ENCODE results near the gene ETHE1.
"Not testable (repeated sequence)": the region's sequence is repeated elsewhere in the genome, so short reads cannot be mapped to it uniquely, and the experiment has no call there.

ETHE1 gene

DNA sequence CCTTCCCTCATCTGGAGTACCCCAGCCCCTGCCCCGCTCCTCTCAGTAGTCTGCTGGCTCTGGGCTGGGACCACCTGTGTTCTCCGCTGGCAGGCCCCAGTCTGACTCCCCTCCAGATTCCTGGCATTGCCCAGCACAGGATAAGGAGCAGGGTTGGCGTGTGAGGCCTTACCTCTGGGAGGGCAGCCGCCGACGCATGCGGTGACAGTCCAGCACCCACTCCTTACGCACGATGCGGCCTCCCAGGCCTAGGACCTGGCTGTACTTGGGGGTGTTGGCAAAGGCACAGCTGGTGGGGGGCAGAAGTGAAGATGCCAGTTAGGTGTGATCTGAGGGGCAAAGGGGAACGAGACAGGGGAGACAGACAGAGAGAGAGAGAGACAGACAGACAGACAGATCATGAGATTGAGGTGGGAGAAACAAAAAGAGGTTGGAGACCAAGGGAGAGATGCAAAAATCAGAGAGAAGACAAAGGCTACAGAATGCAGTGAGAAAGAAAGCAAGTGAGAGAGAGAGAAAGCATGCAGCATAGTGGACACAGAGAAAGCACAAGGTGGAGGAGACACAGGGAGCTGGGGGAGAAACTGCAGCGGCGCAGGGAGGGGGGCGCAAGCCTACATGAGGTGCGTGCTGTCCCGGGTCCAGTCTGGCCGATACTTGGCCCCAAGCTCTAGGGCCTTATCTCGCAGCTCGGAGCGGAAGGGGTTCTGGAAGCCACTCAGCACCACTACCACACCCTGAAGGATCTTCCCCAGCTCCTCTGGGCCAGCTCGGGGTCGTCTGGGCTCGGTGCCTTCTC is 24.6 kb upstream of the ETHE1 start:
- no peak for DNase-seq

DNA sequence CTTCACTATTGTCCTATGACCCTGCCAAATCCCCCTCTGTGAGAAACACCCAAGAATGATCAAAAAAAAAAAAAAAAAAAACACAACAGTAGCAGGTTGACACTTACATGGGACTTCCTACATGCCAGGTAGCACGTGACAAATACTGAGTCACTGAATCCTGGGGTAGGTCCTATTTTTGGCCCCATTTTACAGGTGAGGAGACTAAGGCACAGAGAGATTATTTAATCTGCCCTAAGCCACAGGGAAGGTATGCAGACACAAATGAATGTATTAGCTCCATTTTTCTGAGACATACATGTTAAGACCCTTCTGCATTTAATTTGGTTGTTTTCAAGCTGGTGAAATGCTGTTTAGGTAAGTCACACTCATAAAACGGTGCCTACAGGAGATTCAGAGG is 21.7 kb upstream of the ETHE1 start:
- DNase-seq: no peak

DNA sequence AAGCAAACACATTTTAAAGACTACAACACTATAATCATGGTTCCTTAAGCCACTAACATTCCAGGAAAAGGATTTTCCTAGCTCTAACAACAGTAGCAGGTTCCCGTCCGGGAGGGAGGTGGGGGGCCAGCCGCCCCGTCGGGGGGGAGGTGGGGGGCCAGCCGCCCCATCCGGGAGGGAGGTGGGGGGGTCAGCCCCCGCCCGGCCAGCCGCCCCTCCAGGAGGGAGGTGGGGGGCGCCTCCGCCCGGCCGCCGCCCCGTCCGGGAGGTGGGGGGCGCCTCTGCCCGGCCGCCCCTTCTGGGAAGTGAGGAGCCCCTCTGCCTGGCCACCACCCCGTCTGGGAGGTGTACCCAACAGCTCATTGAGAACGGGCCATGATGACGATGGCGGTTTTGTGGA is 20.9 kb upstream of the ETHE1 start:
- not testable (repeated sequence) for DNase-seq

DNA sequence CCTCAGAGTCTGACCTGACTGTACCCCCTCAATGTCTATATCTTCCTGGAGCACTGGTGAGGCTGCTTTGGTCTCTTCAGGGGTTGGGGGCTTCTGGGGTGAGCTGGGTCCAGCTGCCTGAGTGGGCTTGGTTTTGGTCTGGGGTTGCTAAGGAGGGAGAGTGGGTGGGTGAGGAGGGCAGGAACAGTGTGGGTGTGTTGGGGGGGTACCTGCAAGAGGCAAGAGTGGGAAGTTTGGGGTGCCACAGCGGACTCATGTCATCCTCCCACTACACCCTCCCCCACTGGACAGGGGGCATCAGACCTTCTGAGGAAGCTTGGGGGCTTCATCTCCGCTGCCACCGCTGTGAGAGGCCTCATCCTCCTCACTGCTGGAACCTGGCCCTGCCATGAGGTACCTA is 19.6 kb upstream of the ETHE1 start:
- DNase-seq: no peak

DNA sequence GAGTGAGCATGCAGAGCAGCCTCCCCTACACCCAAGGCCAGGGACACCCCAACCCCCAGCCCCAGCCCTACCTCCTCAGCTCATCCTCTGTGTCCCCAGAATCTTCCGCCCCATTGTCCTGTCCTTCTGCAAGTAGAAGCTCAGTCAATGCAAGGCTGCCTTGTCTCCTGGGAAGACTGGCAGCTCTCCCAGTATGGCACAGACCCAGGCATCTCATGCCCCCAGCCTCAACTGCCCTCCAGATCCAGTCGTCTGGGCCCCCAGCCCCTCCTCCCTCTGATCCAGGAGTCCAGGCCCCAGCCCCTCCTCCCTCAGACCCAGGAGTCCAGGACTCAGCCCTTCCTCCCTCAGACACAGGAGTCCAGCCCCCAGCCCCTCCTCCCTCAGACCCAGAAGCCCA is 19.0 kb upstream of the ETHE1 start:
- no peak for DNase-seq

DNA sequence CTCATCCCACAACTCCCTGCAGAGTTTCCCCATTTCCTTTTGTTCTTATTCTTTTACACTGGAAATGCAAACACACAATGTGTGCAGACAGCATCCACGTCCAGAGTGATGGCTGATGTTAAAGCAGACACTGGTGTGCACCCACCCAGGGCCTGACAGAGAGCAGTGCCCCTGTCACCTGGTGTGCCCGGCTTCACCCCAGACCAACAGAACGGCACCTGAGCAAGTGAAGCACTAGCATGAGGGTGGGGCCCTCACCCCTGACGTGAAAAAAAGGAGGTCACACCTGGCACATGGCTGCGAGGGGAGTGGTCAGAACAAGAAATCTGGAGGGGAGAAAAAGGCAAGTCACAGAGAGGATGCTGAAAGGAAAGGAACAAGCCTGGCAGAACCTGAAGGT is 18.3 kb upstream of the ETHE1 start:
- DNase-seq: no peak

DNA sequence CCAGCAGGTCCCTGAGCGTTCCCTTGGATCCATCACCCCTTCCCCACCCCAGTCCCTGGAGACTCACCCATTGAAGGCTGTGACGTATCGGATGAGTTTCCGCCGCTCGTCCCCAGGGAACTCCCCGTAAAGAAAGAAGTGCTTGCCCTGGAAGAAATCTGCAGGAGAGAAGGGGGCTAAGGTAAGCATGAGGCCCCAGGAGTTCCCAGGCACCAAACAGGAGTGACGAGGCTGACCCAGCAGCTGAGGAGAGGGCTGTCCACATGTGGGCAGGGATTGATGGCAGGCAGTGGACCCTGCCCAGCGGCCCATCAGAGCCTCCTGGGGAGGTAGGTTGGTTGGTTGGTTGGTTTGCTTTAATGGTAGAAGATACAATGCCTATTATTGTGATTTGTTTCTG is 17.1 kb upstream of the ETHE1 start:
- no peak for DNase-seq

DNA sequence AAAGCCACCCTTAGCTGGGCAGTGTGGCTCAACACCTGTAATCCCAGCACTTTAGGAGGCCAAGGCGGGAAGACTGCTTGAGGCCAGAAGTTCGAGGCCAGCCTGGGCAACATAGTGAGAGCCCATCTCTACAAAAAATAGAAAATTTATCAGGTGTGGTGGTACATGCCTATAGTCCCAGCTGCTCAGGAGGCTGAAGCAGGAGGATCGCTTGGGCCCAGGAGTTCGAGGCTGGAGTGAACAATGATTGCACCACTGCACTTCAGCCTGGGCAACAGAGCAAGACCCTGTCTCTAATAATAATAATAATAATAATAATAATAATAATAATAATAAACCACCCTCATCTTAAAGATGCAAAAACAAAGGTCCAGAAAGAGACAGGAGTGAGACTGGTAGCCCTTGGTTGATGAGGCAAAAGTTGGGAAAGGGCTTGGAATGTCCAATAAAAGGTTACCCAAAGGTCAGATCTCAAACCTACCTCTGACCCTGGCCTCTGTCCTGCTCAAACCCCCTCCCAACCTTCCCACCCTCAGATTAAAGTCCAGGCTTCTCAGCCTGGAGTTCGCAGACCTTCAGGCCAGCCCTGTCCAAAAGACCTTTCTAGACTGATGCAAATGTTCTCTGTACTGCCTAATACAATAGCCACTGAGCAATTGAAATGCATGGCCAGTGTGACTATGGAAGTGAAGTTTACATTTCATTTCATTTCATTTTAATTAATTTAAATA is 15.1 kb upstream of the ETHE1 start:
- no peak for DNase-seq

DNA sequence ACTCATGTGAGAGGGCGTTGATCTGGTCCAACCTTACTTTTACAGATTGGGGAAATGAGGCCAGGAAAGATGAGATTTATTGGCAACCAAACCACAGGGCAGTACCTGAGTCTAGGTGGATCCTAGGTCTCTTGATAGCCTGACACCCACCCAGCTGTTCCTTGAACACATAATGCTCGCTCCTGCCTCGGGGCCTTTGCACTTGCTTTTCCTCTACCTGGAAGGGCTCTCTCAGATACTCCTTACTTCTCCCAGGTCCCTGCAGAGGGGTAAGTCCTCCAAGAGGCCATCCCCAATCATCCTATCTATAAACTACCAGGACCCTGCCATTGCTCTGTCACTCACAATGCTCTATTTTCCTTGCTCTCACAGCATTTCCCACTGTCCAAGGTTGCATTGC is 13.4 kb upstream of the ETHE1 start:
- no peak for DNase-seq

DNA sequence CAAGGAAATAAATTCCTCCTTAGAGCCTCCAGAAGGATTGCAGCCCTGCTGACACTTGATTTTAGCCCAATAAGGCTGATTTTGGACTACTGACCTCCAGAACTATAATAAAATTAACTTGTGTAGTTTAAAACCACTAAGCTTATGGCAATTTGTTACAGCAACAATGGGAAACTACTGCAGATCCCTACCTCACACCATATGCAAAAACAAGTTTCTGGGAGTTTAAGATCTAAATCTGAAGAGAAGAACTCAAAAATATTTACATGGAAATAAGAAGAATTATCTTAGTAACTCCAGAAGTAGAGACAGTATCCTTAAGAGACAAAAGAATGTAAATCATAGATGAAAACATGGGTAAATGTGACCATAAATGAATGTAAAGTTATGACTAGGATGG is 11.9 kb upstream of the ETHE1 start:
- DNase-seq: no peak

DNA sequence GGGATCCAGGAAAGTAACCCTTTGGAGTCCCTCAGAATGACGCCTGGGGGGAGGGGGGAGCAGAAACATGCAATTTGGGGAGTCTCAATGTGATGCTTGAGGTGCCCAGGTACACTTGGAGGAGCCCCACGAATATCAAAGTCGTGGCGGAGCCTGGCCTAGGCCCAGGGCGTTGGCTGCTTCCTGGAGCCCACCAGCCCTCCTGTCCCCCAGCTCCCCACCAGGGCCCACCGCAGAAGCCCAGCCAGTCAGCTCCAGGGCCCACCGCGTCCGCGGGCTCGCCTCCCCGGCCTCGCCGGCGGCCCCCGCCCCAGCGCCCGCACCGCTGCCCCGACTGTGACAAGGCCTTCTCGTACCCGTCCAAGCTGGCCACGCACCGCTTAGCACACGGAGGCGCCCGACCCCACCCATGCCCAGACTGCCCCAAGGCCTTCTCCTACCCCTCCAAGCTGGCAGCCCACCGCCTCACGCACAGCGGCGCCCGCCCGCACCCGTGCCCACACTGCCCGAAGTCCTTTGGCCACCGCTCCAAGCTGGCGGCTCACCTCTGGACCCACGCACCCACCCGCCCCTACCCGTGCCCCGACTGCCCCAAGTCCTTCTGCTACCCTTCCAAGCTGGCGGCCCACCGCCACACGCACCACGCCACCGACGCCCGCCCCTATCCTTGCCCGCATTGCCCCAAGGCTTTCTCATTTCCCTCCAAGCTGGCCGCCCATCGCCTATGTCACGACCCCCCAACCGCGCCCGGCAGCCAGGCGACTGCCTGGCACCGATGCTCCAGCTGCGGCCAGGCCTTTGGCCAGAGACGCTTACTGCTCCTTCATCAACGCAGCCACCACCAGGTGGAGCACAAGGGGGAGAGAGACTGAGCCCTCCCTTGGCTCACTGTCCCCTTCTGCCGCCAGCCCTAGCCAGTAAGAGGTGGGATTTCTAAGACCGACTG is 8.1 kb upstream of the ETHE1 start:
- no peak for DNase-seq

DNA sequence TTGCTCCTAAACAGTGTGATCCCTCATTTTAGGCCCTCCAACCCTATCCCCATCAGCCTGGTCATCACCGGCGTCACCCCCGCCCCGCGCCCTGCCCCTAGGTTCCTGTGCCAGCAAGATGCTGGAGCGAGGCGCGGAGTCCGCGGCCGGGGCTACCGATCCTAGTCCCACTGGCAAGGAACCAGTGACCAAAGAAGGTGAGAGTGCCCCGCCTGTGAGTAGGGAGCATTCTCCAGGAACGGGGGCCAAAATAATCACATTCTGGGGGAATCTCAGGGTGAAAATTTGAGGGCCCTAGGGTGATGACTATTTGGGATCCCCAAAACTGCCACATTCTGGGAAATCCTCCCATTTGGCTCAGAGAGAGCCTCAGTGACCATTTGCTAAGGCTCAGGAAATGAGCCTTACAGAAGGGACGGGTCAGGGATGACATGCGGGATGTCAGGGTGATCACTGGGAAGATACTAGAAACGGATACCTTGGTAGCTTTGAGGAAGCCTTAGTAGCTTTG is 7.4 kb upstream of the ETHE1 start:
- peak; percentile 49 for DNase-seq

DNA sequence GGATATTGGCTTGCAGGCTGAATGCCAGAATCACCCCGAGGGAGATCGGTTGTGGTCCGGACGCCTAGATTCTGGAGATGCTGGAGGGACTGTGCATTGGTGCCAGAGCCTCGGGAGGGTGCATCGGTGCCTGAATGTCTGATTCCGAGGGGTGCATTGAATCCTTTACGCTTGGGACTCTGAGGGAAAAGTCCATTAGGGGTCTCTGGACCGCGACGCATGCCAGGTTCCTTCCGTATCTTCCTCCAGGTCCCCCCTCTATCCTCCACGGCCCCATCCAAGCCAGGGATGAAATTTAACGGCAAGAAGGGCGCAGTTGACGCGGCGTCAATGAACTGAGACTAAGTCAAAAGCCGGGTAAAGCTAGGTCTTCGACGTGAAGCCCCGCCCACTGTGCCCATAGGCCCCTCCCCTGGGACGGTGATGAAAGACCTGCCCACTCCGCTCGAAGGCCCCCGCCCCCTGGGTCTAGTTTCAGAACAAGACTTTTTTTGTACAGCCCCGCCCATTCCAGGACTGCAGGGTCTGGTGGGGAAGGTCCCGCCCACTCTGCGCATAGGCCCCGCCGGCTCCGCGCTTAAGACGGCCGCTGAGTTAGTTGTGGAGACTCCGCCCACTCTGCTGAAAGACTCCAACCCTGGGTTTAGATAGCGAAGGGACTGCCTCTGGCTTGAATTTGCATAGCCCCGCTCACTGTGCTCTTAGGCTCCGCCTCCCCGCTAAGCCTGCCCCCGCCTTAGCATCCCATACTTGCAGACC is 6.7 kb upstream of the ETHE1 start:
- peak; percentile 68 for DNase-seq

DNA sequence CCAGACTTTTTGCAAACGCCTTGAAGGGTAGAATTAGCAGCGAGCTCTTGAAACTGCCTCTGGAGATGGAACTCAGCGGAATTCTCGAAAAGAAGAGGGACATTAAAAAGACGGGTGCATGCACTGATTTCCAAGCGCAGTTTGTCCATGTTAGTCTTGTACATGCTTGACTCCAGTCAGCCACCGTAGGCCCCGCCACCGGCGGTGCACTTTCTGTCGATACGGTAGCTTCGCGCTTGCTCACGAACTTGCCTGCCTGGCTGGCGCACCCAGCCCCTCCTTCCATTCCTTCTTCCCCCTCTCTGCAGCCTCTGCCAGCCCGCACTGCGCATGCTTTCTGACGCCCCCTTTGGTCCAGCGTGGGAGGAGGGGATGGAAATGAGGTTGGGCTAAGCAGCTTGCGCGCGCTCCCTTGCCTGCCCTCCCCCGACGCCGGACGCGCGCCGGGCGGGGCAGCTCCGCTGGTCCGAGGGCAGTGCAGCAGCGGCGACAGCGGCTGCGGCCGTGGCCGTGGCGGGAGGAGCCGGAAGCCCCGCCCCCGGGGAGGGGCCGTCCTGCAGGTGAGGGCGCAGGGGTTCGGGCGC is 6.1 kb upstream of the ETHE1 start, which contains the start of gene ZNF575:
TSS of gene ZNF575 (plus strand) at position 227 of the 584 bp plus-strand sequence. CDS start 1,235 bp downstream, outside the sequence.
- DNase-seq: peak; percentile 60

DNA sequence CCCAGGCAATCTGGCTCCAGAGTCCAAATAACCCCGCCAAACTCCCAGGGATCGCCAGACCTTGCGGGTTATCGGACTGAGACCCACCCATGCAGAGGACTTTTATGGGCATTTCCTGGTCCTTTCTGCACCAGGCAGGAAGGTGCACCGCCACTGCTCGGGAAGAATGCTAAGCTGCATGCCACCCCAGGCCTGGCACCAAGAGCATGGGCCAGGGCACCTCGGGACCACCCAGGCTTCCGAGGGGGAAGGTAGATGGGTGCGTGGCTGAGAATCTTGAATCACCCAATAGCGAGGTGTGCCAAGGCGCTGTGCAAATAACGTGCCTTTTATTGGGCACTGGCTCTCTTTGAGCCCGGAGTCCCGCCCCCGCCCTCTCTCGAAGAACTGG is 5.6 kb upstream of the ETHE1 start:
- no peak for DNase-seq

DNA sequence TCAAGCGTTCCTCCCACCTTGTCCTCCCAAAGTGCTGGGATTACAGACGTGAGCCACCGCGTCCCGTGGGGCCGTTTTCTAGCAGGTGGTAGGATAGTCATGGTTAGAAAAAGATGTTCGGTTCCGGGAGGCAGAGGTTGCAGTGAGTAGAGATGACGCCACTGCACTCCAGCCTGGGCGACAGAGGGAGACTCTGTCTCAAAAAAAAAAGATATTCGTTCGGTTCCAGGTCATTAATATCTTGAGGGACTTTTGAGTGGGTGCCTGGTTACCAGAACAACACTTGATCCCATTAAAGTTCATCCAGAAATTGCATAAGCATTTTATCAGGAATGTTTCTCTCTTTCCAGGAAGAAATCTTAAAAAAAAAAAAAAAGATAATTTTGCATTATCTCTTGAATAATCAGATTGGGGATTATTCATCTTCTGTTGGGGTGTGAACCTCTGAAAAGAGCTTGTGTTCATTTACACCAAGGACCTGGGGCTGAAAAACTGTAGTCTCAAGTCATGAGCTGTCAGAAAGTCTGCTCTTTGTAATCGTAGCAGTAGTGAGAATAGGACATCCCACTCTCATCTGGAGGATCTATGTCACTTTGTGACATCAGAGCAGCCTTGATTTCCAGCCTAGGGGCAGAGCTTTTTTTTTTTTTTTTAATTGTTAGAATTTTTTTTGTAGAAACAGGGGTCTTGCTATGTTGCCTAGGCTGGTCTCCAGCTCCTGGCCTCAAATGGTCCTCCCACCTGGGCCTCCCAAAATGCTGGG is 1.0 kb upstream of the ETHE1 start:
- DNase-seq: no peak

DNA sequence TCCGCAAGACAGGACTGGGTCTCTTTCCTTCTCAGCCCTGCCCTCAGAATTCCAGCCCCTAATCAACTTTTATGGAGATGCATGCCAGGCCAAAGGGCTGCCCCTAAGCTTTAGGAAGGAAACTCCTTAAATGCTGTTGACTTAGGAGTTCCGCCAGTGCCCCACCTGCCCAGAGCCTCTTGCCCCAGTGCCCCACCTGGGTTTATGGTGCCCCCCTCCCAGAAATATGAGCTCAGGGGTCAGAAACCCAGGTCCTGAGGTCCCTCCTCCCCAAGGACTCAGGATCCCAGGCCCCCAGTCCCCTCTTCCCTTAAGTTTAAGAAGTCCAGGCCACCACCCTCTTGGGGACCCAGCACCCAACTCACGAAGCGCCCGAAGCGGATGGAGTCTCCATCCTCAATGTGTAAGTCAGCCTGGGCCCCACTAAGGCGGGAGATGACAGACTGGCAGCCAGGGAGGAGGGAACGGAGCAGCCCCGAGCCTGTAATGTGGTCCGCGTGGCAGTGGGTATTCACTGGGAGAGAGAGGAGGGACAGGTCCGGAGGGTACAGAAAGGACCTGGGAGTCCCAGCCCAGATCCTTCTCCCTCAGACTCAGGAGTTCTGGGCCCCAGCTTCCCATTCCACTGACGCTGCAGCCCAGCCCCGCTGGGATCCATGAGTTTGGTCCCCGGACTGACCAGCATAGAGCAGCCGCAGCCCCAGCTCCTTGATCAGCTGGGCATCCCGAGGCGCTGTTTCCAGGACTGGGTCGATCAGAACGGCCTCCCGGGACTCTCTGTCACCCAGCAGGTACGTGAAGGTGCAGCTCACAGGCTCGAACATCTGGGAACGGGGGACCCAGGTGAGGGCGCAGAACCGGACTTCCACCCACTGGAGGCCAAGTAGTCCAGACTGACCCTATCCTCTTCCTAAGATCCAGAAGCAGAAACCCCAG is 897 bp downstream of the ETHE1 start:
- no peak for DNase-seq

DNA sequence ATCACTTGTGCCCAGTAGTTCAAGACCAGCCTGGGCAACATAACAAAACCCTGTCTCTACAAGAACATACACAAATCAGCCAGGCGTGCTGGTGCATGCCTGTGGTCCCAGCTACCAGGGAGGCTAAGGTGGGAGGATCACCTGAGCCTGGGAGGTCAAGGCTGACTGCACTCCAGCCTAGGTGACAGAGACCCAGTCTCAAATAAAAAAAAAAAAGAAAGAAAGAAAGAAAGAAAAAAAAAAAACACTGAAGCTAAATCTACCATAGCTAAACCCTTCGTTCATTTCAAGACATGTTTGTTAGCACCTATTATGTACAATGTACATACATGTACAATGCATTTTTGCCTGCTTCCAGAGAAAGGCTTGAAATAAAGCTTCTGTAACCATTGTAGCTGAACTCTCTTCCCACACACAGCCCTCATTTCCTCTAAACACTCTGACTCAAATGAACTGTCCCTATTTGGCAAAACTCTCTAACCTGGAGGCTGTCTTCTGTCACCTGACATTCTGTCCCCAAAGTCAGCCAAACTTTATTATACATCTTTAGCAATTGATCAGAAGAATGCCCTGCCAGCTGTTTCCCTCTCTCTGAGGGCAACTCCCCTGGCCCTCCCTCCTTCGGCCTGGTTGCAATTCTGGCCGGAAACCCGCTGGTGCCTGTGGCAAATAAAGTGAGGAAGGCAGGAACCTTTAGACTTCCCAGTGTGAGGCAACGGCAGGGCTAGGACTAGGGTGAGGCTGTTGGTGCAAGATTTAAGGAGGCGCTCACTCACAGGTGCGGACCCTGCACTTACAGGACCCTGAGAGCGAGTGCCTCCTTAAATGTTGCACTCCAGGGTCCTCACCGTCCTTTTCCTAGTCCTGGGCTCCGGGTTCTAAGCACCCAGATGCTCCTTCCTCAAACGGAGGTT is 1.8 kb downstream of the ETHE1 start:
- DNase-seq: no peak

DNA sequence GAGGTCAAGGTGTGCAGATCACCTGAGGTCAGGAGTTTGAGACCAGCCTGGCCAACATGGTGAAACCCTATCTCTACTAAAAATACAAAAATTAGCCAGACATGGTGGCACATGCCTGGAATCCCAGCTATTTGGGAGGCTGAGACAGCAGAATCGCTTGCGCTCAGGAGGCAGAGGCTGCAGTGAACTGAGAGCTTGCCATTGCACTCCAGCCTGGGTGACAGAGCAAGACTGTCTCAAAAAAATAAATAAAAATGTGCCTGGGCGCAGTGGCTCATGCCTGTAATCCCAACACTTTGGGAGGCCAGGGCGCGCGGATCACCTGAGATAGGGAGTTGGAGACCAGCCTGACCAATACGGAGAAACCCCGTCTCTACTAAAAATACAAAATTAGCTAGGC is 3.3 kb downstream of the ETHE1 start:
- not testable (repeated sequence) for DNase-seq

All from activated gamma-delta T cell (primary cell).